ENCODE measurements around the gene CP. TPM values are rescaled to one million over a fixed set of nuclear protein-coding genes. Genes with fewer than 3 reads are reported as not detected.

Gene CP
- total RNA-seq, 1 experiment from 2014 or later = 5.8 TPM

DNA sequence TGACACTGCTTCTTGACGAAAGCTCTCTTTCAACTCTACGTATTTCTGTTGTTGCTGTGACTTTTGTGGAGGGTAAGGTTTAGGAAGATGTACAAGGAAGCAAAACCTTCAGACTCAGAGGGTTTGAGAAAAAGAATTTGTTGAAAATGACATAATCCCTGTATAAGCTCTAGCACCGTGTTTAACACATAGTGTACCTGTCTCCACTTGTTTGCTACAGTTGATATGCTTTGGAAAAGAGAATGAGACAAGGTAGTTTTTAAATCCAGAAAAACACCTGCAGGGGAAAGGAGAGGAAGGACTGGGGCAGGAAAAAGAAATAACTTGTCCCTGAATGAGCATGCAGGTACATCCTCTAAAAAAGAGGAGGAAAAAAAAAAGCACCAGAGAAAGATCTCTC, 29.6 kb upstream of the CP start:
- in situ Hi-C loops (cut with HindIII; ENCODE audit: low pct_unique_long_range_greater_than_20kb, low sequenced_read_pairs) = no loop called here

DNA sequence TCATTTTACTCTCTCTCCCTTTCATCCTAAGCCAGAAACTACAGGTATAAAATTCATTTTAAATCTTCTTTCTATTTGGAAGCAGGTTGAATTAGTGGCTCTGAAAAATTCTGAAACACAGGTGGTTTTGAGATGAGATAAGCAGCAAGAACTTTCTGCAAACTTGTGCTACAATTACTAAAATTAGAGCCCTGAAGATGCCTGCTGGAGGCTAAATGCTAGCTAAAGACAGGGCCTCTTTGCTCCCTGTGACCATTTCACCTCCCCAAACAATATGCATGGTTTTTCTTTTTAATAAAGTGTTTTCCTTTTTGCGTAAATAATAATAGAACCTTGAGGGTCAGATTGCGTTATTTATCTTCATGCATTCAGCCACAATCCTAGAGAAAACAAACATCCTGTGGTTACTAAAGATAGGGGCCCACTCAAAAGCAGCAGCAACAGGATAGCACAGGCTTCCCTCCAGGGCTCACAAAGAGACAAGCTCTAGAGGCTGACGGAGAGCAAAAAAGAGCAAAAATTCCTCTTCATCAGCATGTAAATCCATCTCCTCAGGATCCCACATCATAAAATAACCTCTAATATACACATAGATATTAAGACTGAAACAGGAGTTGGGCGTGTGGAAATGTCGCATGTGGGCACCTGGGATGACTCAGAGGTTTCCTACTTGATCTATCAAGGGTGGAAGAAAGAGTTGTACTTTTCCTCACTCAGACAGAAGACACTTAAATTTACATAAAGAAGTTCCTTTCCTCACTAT, 26.5 kb upstream of the CP start:
- intact Hi-C loops (cut with micrococcal nuclease; ENCODE audit: unreplicated experiment) (no loop called here), in situ Hi-C loops (cut with HindIII; ENCODE audit: low pct_unique_long_range_greater_than_20kb, low sequenced_read_pairs) (no loop called here)
- no peaks in the 10 kb centered on the region for H3K36me3 ChIP-seq (ENCODE audit: control insufficient read depth, insufficient read depth, low read length)
- ATAC-seq (peak; percentile 85), DNase-seq (ENCODE audit: low read depth, low spot score) (no peak)
- POLR2A ChIA-PET = no interaction called here
- H3K27ac ChIP-seq (ENCODE audit: low read length) = peak overlapping the region; percentile 90
- TF ChIP-seq POLR2AphosphoS5 (IDR thresholded peaks at IDR 0.05; ENCODE audit: low read depth, low read length) = peak; percentile 77
- TF ChIP-seq SIN3A (IDR thresholded peaks at IDR 0.05; ENCODE audit: borderline replicate concordance, insufficient read depth, low read depth, low read length) = no peak
- peak; percentile 88 for TF ChIP-seq TCF7L2 (IDR thresholded peaks at IDR 0.05; ENCODE audit: low read depth, low read length)
- TF ChIP-seq, protein P1, sequence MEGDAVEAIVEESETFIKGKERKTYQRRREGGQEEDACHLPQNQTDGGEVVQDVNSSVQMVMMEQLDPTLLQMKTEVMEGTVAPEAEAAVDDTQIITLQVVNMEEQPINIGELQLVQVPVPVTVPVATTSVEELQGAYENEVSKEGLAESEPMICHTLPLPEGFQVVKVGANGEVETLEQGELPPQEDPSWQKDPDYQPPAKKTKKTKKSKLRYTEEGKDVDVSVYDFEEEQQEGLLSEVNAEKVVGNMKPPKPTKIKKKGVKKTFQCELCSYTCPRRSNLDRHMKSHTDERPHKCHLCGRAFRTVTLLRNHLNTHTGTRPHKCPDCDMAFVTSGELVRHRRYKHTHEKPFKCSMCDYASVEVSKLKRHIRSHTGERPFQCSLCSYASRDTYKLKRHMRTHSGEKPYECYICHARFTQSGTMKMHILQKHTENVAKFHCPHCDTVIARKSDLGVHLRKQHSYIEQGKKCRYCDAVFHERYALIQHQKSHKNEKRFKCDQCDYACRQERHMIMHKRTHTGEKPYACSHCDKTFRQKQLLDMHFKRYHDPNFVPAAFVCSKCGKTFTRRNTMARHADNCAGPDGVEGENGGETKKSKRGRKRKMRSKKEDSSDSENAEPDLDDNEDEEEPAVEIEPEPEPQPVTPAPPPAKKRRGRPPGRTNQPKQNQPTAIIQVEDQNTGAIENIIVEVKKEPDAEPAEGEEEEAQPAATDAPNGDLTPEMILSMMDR (IDR thresholded peaks at IDR 0.05) = no peak
- TF ChIP-seq, protein P2, sequence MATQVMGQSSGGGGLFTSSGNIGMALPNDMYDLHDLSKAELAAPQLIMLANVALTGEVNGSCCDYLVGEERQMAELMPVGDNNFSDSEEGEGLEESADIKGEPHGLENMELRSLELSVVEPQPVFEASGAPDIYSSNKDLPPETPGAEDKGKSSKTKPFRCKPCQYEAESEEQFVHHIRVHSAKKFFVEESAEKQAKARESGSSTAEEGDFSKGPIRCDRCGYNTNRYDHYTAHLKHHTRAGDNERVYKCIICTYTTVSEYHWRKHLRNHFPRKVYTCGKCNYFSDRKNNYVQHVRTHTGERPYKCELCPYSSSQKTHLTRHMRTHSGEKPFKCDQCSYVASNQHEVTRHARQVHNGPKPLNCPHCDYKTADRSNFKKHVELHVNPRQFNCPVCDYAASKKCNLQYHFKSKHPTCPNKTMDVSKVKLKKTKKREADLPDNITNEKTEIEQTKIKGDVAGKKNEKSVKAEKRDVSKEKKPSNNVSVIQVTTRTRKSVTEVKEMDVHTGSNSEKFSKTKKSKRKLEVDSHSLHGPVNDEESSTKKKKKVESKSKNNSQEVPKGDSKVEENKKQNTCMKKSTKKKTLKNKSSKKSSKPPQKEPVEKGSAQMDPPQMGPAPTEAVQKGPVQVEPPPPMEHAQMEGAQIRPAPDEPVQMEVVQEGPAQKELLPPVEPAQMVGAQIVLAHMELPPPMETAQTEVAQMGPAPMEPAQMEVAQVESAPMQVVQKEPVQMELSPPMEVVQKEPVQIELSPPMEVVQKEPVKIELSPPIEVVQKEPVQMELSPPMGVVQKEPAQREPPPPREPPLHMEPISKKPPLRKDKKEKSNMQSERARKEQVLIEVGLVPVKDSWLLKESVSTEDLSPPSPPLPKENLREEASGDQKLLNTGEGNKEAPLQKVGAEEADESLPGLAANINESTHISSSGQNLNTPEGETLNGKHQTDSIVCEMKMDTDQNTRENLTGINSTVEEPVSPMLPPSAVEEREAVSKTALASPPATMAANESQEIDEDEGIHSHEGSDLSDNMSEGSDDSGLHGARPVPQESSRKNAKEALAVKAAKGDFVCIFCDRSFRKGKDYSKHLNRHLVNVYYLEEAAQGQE (IDR thresholded peaks at IDR 0.05; ENCODE audit: insufficient read depth in 1 of 2, low read depth in 2 of 2, low read length in 1 of 2) = peak in 1 of 2 experiments; percentile 51; a peak in 1 of 4 replicates
- H3K4me1 ChIP-seq (ENCODE audit: control insufficient read depth, insufficient read depth, low read length) = peaks cover 39% of the 10 kb centered on the region
- no peaks in the 10 kb centered on the region for H3K9me3 ChIP-seq (ENCODE audit: control insufficient read depth, insufficient read depth, low read depth, low read length)
- H3K27me3 ChIP-seq (ENCODE audit: control insufficient read depth, insufficient read depth, low read length) = no peaks in the 10 kb centered on the region
- peak overlapping the region in 1 of 2 experiments; percentile 19; a peak in 2 of 4 replicates for H3K4me3 ChIP-seq (ENCODE audit: low read depth in 2 of 2, low read length in 2 of 2)
- BruUV-seq (replicated peaks) = no TSS peak
- CTCF ChIA-PET = no interaction called here

More for the DNA sequence above, 29.6 kb upstream of the CP start:
- Histone ChIP-seq H3K4me3 (ENCODE audit: low read depth in 2 of 2, low read length in 2 of 2) (no peak overlapping the region), H3K27me3 (ENCODE audit: control insufficient read depth, insufficient read depth, low read length) (no peaks in the 10 kb centered on the region), H3K9me3 (ENCODE audit: control insufficient read depth, insufficient read depth, low read depth, low read length) (no peaks in the 10 kb centered on the region), H3K27ac (ENCODE audit: low read length) (peak overlapping the region; percentile 90; the same call in 1 of the 2 replicates), H3K4me1 (ENCODE audit: control insufficient read depth, insufficient read depth, low read length) (peaks cover 30% of the 10 kb centered on the region), H3K36me3 (ENCODE audit: control insufficient read depth, insufficient read depth, low read length) (no peaks in the 10 kb centered on the region)
- CTCF ChIA-PET = no interaction called here
- intact Hi-C loops (cut with micrococcal nuclease; ENCODE audit: unreplicated experiment) = no loop called here
- ATAC-seq = no peak
- BruUV-seq (replicated peaks) = no TSS peak
- no peak for DNase-seq (ENCODE audit: low read depth, low spot score)
- POLR2A ChIA-PET = no interaction called here
- TF ChIP-seq, protein P2 (IDR thresholded peaks at IDR 0.05; ENCODE audit: insufficient read depth in 1 of 2, low read depth in 2 of 2, low read length in 1 of 2) = no peak
- TF ChIP-seq POLR2AphosphoS5 (IDR thresholded peaks at IDR 0.05; ENCODE audit: low read depth, low read length) = no peak
- TF ChIP-seq TCF7L2 (IDR thresholded peaks at IDR 0.05; ENCODE audit: low read depth, low read length) = no peak
- TF ChIP-seq SIN3A (IDR thresholded peaks at IDR 0.05; ENCODE audit: borderline replicate concordance, insufficient read depth, low read depth, low read length) = no peak
- TF ChIP-seq, protein P1 (IDR thresholded peaks at IDR 0.05) = no peak
